ENCODE results near the gene MYO1D. TPM values are rescaled to one million over a fixed set of nuclear protein-coding genes. Genes with fewer than 3 reads are reported as not detected.

The MYO1D gene
- total and polyA plus RNA-seq, 8 donors = 11.6 to 727 (median 73.4) TPM

DNA sequence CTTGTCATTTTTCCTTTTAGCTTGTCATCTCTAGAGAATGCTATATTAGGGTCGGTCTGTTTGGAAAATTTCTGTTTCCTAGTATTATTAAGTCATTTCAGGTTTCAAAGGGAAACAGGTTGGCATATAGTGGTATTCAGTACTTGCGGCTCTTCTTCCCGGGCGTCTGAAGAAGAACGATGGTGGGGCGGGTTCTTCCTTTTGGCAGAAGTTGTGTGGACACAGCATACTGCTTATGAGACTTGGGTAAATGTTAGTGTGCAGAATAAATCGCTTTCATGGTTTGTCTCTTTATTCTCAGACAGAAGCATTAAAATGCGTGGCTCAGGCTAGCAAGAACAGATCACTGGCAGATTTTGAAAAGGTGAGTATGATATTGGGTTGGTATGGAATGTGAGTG is 399.7 kb downstream of the MYO1D start:
- TF ChIP-seq EP300 (IDR thresholded peaks at IDR 0.05) (no peak), POLR2AphosphoS5 (IDR thresholded peaks at IDR 0.05) (no peak), POLR2A (IDR thresholded peaks at IDR 0.05) (no peak)
- TF ChIP-seq, protein P1, sequence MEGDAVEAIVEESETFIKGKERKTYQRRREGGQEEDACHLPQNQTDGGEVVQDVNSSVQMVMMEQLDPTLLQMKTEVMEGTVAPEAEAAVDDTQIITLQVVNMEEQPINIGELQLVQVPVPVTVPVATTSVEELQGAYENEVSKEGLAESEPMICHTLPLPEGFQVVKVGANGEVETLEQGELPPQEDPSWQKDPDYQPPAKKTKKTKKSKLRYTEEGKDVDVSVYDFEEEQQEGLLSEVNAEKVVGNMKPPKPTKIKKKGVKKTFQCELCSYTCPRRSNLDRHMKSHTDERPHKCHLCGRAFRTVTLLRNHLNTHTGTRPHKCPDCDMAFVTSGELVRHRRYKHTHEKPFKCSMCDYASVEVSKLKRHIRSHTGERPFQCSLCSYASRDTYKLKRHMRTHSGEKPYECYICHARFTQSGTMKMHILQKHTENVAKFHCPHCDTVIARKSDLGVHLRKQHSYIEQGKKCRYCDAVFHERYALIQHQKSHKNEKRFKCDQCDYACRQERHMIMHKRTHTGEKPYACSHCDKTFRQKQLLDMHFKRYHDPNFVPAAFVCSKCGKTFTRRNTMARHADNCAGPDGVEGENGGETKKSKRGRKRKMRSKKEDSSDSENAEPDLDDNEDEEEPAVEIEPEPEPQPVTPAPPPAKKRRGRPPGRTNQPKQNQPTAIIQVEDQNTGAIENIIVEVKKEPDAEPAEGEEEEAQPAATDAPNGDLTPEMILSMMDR (IDR thresholded peaks at IDR 0.05) = no peak
- H3K9me3 ChIP-seq = no peaks in the 10 kb centered on the region
- H3K4me1 ChIP-seq = no peaks in the 10 kb centered on the region
- WGBS, 5 donors = 92 to 96% (median 94%) methylated on average over 8 of the region's 8 CpGs
- intact Hi-C loops (cut with DNase I; ENCODE audit: low total_unique reads) = no loop called here
- no peak overlapping the region for H3K4me3 ChIP-seq
- H3K36me3 ChIP-seq = peaks cover 90 to 100% (median 100%) of the 10 kb centered on the region in 4 donors
- no peaks in the 10 kb centered on the region for H3K27me3 ChIP-seq
- no peak overlapping the region for H3K27ac ChIP-seq
- DNase-seq = no peak

DNA sequence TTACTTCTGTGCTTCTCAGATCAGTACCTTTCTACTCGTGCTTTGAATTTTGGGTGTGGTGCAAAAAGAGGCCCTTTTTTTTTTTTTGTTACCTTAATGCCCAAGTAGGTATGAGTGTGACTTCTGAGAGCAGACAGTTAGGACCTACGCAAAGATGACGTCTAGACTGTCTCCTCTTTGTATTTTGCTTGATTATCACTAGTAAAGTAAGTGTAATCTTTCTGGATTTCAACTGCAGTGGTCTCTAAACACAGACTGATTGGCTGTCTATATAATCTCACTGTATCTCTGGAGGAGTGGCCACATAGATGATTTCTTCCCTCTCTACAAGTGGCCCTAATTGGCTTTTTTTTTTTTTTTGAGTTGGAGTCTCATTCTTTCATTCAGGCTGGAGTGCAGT is 401.7 kb downstream of the MYO1D start:
- 86 to 92% (median 90%) methylated on average over 3 of the region's 3 CpGs for WGBS, 5 donors
- Histone ChIP-seq H3K36me3 (peaks cover 92 to 100% (median 100%) of the 10 kb centered on the region in 4 donors), H3K9me3 (no peaks in the 10 kb centered on the region)

DNA sequence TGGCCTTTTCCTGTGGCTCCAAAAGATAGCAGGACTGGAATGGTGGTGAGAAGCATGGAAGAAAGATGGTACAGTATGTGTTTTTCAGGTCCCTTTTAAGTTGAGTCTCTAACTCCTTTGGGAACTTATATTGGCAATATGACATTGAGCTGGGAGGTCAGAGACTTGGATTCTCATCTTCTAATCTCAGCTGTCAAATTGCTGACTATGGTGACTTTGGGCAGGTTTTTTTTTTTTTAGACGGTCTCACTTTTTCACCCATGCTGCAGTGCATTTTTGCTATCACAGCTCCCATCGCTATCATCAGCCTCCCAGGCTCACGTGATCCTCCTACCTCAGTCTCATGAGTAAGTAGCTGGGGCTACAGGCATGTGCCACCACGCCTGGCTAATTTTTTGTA is 405.3 kb downstream of the MYO1D start:
- peaks cover 77 to 100% (median 100%) of the 10 kb centered on the region in 4 donors for H3K36me3 ChIP-seq
- no peak for DNase-seq
- H3K27me3 ChIP-seq = no peaks in the 10 kb centered on the region
- WGBS, 5 donors = 96 to 100% (median 97%) methylated on average over 4 of the region's 4 CpGs
- no peaks in the 10 kb centered on the region for H3K4me1 ChIP-seq
- TF ChIP-seq POLR2A (IDR thresholded peaks at IDR 0.05) (no peak), EP300 (IDR thresholded peaks at IDR 0.05) (no peak), POLR2AphosphoS5 (IDR thresholded peaks at IDR 0.05) (no peak)
- TF ChIP-seq, protein P1 (IDR thresholded peaks at IDR 0.05) = no peak
- H3K4me3 ChIP-seq = no peak overlapping the region
- no peak overlapping the region for H3K27ac ChIP-seq
- no peaks in the 10 kb centered on the region for H3K9me3 ChIP-seq
- intact Hi-C loops (cut with DNase I; ENCODE audit: low total_unique reads) = no loop called here

More for the DNA sequence above, 401.7 kb downstream of the MYO1D start:
- no peak overlapping the region for H3K27ac ChIP-seq
- TF ChIP-seq, protein P1 (IDR thresholded peaks at IDR 0.05) = no peak
- TF ChIP-seq POLR2AphosphoS5 (IDR thresholded peaks at IDR 0.05) = no peak
- TF ChIP-seq POLR2A (IDR thresholded peaks at IDR 0.05) = no peak
- no peak for TF ChIP-seq EP300 (IDR thresholded peaks at IDR 0.05)
- no peak overlapping the region for H3K4me3 ChIP-seq
- no peak for DNase-seq
- H3K27me3 ChIP-seq = no peaks in the 10 kb centered on the region
- no peaks in the 10 kb centered on the region for H3K4me1 ChIP-seq
- intact Hi-C loops (cut with DNase I; ENCODE audit: low total_unique reads) = no loop called here

DNA sequence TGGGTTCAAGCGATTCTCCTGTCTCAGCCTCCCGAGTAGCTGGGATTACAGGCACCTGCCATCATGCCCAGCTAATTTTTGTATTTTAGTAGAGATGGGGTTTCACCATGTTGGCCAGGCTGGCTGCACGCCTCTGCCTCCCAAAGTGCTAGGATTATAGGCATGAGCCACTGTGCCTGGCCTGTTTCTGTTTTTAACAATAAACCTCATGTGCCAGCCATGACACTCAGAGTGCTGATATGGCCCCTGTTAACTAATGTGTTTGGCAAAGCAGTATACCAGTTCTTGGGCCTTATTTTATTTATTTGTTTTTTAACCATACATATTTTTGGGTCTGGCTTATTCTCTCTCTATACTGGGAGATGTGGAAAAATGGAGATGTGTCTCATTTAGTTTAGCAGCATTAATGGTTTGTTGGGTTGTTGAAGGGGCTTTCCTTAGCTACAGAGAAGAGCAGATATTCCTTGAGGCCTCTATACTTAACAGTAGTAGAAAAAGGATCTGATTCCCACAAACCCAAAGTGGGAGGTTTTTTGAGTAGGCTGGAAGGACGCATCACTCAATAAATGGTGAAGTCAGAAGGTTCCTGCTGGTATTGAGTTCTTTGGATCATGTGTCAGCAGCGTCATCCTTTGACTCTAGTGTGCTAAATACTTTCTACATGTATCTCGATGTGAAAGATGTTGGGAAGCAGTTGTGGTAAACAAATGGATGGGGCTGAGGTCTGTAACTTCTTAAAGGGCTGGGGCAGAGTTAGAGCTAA is 406.3 kb downstream of the MYO1D start:
- no peak for TF ChIP-seq EP300 (IDR thresholded peaks at IDR 0.05)
- no peak for TF ChIP-seq POLR2AphosphoS5 (IDR thresholded peaks at IDR 0.05)
- TF ChIP-seq POLR2A (IDR thresholded peaks at IDR 0.05) = no peak
- TF ChIP-seq, protein P1 (IDR thresholded peaks at IDR 0.05) = no peak
- Histone ChIP-seq H3K27me3 (no peaks in the 10 kb centered on the region), H3K27ac (no peak overlapping the region), H3K4me1 (no peaks in the 10 kb centered on the region), H3K36me3 (peaks cover 76 to 100% (median 100%) of the 10 kb centered on the region in 4 donors), H3K9me3 (no peaks in the 10 kb centered on the region), H3K4me3 (no peak overlapping the region)
- DNase-seq = no peak
- intact Hi-C loops (cut with DNase I; ENCODE audit: low total_unique reads) = no loop called here
- WGBS, 5 donors = 94 to 98% (median 96%) methylated on average over 6 of the region's 6 CpGs
